ENCODE data around the gene DYNAP. TPM values are rescaled to one million over a fixed set of nuclear protein-coding genes. Genes with fewer than 3 reads are reported as not detected.

DYNAP gene
- total RNA-seq, 1 donor from 2014 or later, result not detected

GRCh38 chr18:54558609-54559585, 32.1 kb upstream of the DYNAP start:
- ATAC-seq (no peak), DNase-seq (no peak)
- TF ChIP-seq, protein P1, sequence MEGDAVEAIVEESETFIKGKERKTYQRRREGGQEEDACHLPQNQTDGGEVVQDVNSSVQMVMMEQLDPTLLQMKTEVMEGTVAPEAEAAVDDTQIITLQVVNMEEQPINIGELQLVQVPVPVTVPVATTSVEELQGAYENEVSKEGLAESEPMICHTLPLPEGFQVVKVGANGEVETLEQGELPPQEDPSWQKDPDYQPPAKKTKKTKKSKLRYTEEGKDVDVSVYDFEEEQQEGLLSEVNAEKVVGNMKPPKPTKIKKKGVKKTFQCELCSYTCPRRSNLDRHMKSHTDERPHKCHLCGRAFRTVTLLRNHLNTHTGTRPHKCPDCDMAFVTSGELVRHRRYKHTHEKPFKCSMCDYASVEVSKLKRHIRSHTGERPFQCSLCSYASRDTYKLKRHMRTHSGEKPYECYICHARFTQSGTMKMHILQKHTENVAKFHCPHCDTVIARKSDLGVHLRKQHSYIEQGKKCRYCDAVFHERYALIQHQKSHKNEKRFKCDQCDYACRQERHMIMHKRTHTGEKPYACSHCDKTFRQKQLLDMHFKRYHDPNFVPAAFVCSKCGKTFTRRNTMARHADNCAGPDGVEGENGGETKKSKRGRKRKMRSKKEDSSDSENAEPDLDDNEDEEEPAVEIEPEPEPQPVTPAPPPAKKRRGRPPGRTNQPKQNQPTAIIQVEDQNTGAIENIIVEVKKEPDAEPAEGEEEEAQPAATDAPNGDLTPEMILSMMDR (IDR thresholded peaks at IDR 0.05), result peak; percentile 64
- Histone ChIP-seq H3K4me1 (no peaks in the 10 kb centered on the region), H3K36me3 (no peaks in the 10 kb centered on the region), H3K27ac (no peak overlapping the region), H3K27me3 (ENCODE audit: low read depth) (no peaks in the 10 kb centered on the region), H3K4me3 (no peak overlapping the region), H3K9me3 (no peaks in the 10 kb centered on the region)
- intact Hi-C loops (cut with DNase I), result no loop called here

DNA sequence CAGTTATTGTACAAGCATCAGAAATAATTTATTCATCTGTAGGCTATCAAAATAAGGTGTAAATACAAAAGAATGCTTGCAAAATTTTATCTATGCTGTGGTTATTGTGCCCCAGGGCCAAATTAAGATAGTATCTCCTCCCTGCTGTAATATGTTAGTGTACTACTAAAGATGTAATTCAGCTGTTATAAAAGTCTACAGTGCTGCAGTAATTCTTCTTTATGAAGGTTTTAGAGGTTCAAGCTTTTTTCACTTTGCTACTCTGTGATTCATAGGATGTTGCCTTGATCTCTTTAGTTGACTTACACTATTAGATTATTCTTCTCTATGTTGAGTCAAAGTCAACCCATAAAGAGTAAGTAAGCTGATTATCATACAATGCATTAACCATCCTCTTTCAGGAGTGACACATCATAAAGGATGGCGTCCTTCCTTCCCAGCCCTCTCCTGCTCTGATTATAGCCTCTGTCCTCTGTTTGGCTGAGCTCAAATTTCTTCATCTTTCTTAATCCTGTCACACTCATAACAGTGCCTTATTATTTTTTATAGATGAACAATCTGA, 29.3 kb upstream of the DYNAP start:
- intact Hi-C loops (cut with DNase I), result no loop called here
- TF ChIP-seq, protein P1 (IDR thresholded peaks at IDR 0.05), result no peak
- Histone ChIP-seq H3K27me3 (ENCODE audit: low read depth) (no peaks in the 10 kb centered on the region), H3K36me3 (no peaks in the 10 kb centered on the region), H3K4me1 (no peaks in the 10 kb centered on the region), H3K9me3 (no peaks in the 10 kb centered on the region), H3K27ac (no peak overlapping the region), H3K4me3 (no peak overlapping the region)
- ATAC-seq (no peak), DNase-seq (no peak)

DNA sequence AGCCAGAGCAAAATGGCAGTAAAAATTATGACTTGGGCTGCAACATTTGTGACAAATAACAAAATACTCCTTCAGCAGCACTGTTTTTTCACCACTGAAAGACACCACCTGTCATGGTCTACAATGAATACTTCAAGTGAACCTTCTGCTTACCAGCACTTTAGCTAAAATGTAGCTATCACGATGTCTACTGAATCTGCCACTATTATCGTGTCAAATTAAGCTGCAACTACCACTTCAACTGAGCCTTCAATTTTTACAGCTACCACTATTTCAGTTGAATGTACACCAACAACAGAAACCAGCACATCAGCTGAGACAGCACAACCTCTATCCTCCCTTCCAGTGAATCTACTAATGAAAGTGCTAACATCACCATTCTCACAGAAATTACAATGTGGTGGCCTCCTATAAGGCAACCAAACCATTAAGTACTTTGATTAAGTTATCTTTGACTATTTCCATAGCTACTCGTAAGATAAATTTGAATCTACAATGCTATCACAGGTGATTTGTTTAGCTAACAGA, 10.8 kb upstream of the DYNAP start:
- DNase-seq, result no peak
- no peaks in the 10 kb centered on the region for H3K9me3 ChIP-seq
- no peak for ATAC-seq
- no peak overlapping the region for H3K4me3 ChIP-seq
- no peaks in the 10 kb centered on the region for H3K36me3 ChIP-seq
- TF ChIP-seq, protein P1 (IDR thresholded peaks at IDR 0.05), result no peak
- intact Hi-C loops (cut with DNase I), result no loop called here
- no peaks in the 10 kb centered on the region for H3K27me3 ChIP-seq (ENCODE audit: low read depth)
- no peaks in the 10 kb centered on the region for H3K4me1 ChIP-seq
- H3K27ac ChIP-seq, result no peak overlapping the region

- intact Hi-C loops (cut with DNase I), result no loop called here
- Histone ChIP-seq H3K36me3 (no peaks in the 10 kb centered on the region), H3K27me3 (ENCODE audit: low read depth) (no peaks in the 10 kb centered on the region), H3K27ac (no peak overlapping the region), H3K4me1 (no peaks in the 10 kb centered on the region), H3K4me3 (no peak overlapping the region), H3K9me3 (no peaks in the 10 kb centered on the region)
- ATAC-seq (no peak), DNase-seq (no peak)
- TF ChIP-seq, protein P1 (IDR thresholded peaks at IDR 0.05), result no peak
Observed at GRCh38 chr18:54584065-54584464, 7.0 kb upstream of the DYNAP start.

- Histone ChIP-seq H3K4me1 (no peaks in the 10 kb centered on the region), H3K4me3 (no peak overlapping the region), H3K27me3 (ENCODE audit: low read depth) (no peaks in the 10 kb centered on the region), H3K9me3 (no peaks in the 10 kb centered on the region), H3K36me3 (no peaks in the 10 kb centered on the region), H3K27ac (no peak overlapping the region)
- DNase-seq, result no peak
- intact Hi-C loops (cut with DNase I), result no loop called here
- ATAC-seq, result no peak
- TF ChIP-seq, protein P1 (IDR thresholded peaks at IDR 0.05), result no peak
Observed at GRCh38 chr18:54585743-54586142, 5.3 kb upstream of the DYNAP start.

Measured in lower lobe of right lung (tissue), 2 donors.